Measurements from ENCODE around the gene RPS21.

- no peak for TF ChIP-seq CTCF (conservative IDR thresholded peaks at IDR 0.05; ENCODE audit: low read length)
- no peak for TF ChIP-seq EZH2phosphoT487 (IDR thresholded peaks at IDR 0.05; ENCODE audit: borderline replicate concordance)
These were observed 5.1 kb upstream of the RPS21 start for GRCh38 chr20:62381842-62382241.

Data from Loucy (cell line).